ENCODE results near the gene ARF1.

GRCh38 chr1:228105270-228105995, 22.9 kb downstream of the ARF1 start:
- TF ChIP-seq MAX (IDR thresholded peaks at IDR 0.05) (no peak), EZH2 (IDR thresholded peaks at IDR 0.05; ENCODE audit: low read depth, low read length, severe bottlenecking) (no peak), POLR2AphosphoS5 (IDR thresholded peaks at IDR 0.05; ENCODE audit: low read depth, low read length) (no peak; the same call in 1 of the 2 replicates), EGR1 (IDR thresholded peaks at IDR 0.05; ENCODE audit: borderline replicate concordance, low read depth, low read length) (no peak), ZNF274 (IDR thresholded peaks at IDR 0.05; ENCODE audit: borderline replicate concordance, extremely low read depth, low read length) (no peak), CTCF (IDR thresholded peaks at IDR 0.05; ENCODE audit: control extremely low read depth in 1 of 3, insufficient read depth in 1 of 3, low read depth in 1 of 3, low read length in 3 of 3) (no peak), SP1 (IDR thresholded peaks at IDR 0.05; ENCODE audit: low read depth, low read length) (no peak)
